ENCODE results near the gene KDF1. TPM values are rescaled to one million over a fixed set of nuclear protein-coding genes. Genes with fewer than 3 reads are reported as not detected.

KDF1 gene
- total and polyA plus RNA-seq, 7 experiments from 2014 or later, result 1.7 to 9.5 (median 2.2) TPM; not detected in 1

- no peak overlapping the region for H3K27ac Mint-ChIP-seq
- DNase-seq (no peak), ATAC-seq (no peak)
- H3K4me1 ChIP-seq (ENCODE audit: control insufficient read depth in 2 of 2, insufficient read depth in 2 of 2, low read length in 2 of 2), result no peaks in the 10 kb centered on the region
- H3K27ac ChIP-seq (ENCODE audit: low read depth, low read length), result no peak overlapping the region
- no peaks in the 10 kb centered on the region for H3K27me3 ChIP-seq (ENCODE audit: control insufficient read depth in 2 of 2, insufficient read depth in 2 of 2, low read length in 2 of 2)
- H3K4me3 ChIP-seq (ENCODE audit: low read length), result no peak overlapping the region
- H3K27me3 Mint-ChIP-seq, result peaks cover 7 to 39% (median 12%) of the 10 kb centered on the region in 5 donors
- no peak overlapping the region for H3K4me3 Mint-ChIP-seq
- peaks cover 0 to 5% (median 0%) of the 10 kb centered on the region in 5 donors for H3K36me3 Mint-ChIP-seq
- no peaks in the 10 kb centered on the region for H3K9me3 ChIP-seq (ENCODE audit: control insufficient read depth in 2 of 3, low read length in 3 of 3)
- CTCF ChIA-PET, result no interaction called here
- H3K4me1 Mint-ChIP-seq, result no peaks in the 10 kb centered on the region
- H3K9me3 Mint-ChIP-seq, result no peaks in the 10 kb centered on the region
- H3K36me3 ChIP-seq (ENCODE audit: control insufficient read depth in 2 of 3, insufficient read depth in 3 of 3, low read length in 3 of 3), result no peaks in the 10 kb centered on the region
- intact Hi-C loops (cut with micrococcal nuclease), result no loop called here
- POLR2A ChIA-PET, result no interaction called here
These were observed 24.0 kb upstream of the KDF1 start for GRCh38 chr1:26984291-26984690.

GRCh38 chr1:26983863-26984262 lies 23.6 kb upstream of the KDF1 start:
- H3K27me3 Mint-ChIP-seq, result peaks cover 11 to 39% (median 12%) of the 10 kb centered on the region in 5 donors
- no peak overlapping the region for H3K4me3 ChIP-seq (ENCODE audit: low read length)
- H3K36me3 Mint-ChIP-seq, result peaks cover 0 to 5% (median 0%) of the 10 kb centered on the region in 5 donors
- no peak overlapping the region for H3K27ac Mint-ChIP-seq
- no peaks in the 10 kb centered on the region for H3K4me1 ChIP-seq (ENCODE audit: control insufficient read depth in 2 of 2, insufficient read depth in 2 of 2, low read length in 2 of 2)
- DNase-seq (no peak), ATAC-seq (no peak)
- CTCF ChIA-PET, result no interaction called here
- intact Hi-C loops (cut with micrococcal nuclease), result no loop called here
- no peaks in the 10 kb centered on the region for H3K27me3 ChIP-seq (ENCODE audit: control insufficient read depth in 2 of 2, insufficient read depth in 2 of 2, low read length in 2 of 2)
- no peaks in the 10 kb centered on the region for H3K36me3 ChIP-seq (ENCODE audit: control insufficient read depth in 2 of 3, insufficient read depth in 3 of 3, low read length in 3 of 3)
- H3K4me3 Mint-ChIP-seq, result no peak overlapping the region
- H3K27ac ChIP-seq (ENCODE audit: low read depth, low read length), result no peak overlapping the region
- H3K4me1 Mint-ChIP-seq, result no peaks in the 10 kb centered on the region
- H3K9me3 Mint-ChIP-seq, result no peaks in the 10 kb centered on the region
- POLR2A ChIA-PET, result no interaction called here
- H3K9me3 ChIP-seq (ENCODE audit: control insufficient read depth in 2 of 3, low read length in 3 of 3), result no peaks in the 10 kb centered on the region

- peaks cover 0 to 2% (median 0%) of the 10 kb centered on the region in 11 donors for H3K9me3 Mint-ChIP-seq
- intact Hi-C loops (cut with micrococcal nuclease), result no loop called here
- DNase-seq (no peak), ATAC-seq (no peak)
- Histone ChIP-seq H3K27me3 (ENCODE audit: control insufficient read depth in 2 of 2, insufficient read depth in 2 of 2, low read length in 2 of 2) (no peaks in the 10 kb centered on the region), H3K4me3 (ENCODE audit: low read length) (no peak overlapping the region), H3K36me3 (ENCODE audit: control insufficient read depth in 2 of 3, insufficient read depth in 3 of 3, low read length in 3 of 3) (no peaks in the 10 kb centered on the region), H3K27ac (ENCODE audit: low read depth, low read length) (no peak overlapping the region), H3K9me3 (ENCODE audit: control insufficient read depth in 2 of 3, low read length in 3 of 3) (no peaks in the 10 kb centered on the region), H3K4me1 (ENCODE audit: control insufficient read depth in 2 of 2, insufficient read depth in 2 of 2, low read length in 2 of 2) (no peaks in the 10 kb centered on the region)
- no peaks in the 10 kb centered on the region for H3K4me1 Mint-ChIP-seq
- POLR2A ChIA-PET, result interaction anchor here (0.7 kb wide), 1 partner anchor 9 kb away, joined by 3 read pairs; no protein-coding TSS in a partner anchor
- H3K27me3 Mint-ChIP-seq, result peaks cover 11 to 30% (median 12%) of the 10 kb centered on the region in 5 donors
- H3K4me3 Mint-ChIP-seq, result no peak overlapping the region
- peaks cover 0 to 5% (median 0%) of the 10 kb centered on the region in 5 donors for H3K36me3 Mint-ChIP-seq
- CTCF ChIA-PET, result no interaction called here
- H3K27ac Mint-ChIP-seq, result no peak overlapping the region
These were observed 21.0 kb upstream of the KDF1 start for GRCh38 chr1:26981146-26981846.

- Histone ChIP-seq H3K9me3 (ENCODE audit: control insufficient read depth in 2 of 3, low read length in 3 of 3) (no peaks in the 10 kb centered on the region), H3K4me1 (ENCODE audit: control insufficient read depth in 2 of 2, insufficient read depth in 2 of 2, low read length in 2 of 2) (no peaks in the 10 kb centered on the region), H3K27ac (ENCODE audit: low read depth, low read length) (no peak overlapping the region), H3K4me3 (ENCODE audit: low read length) (no peak overlapping the region), H3K36me3 (ENCODE audit: control insufficient read depth in 2 of 3, insufficient read depth in 3 of 3, low read length in 3 of 3) (no peaks in the 10 kb centered on the region), H3K27me3 (ENCODE audit: control insufficient read depth in 2 of 2, insufficient read depth in 2 of 2, low read length in 2 of 2) (no peaks in the 10 kb centered on the region)
- DNase-seq (no peak), ATAC-seq (no peak)
- no peaks in the 10 kb centered on the region for H3K4me1 Mint-ChIP-seq
- H3K4me3 Mint-ChIP-seq, result no peak overlapping the region
- peaks cover 0 to 2% (median 0%) of the 10 kb centered on the region in 11 donors for H3K9me3 Mint-ChIP-seq
- CTCF ChIA-PET, result no interaction called here
- peaks cover 6 to 14% (median 12%) of the 10 kb centered on the region in 5 donors for H3K27me3 Mint-ChIP-seq
- peaks cover 0 to 5% (median 0%) of the 10 kb centered on the region in 5 donors for H3K36me3 Mint-ChIP-seq
- H3K27ac Mint-ChIP-seq, result no peak overlapping the region
- intact Hi-C loops (cut with micrococcal nuclease), result no loop called here
- POLR2A ChIA-PET, result no interaction called here
These were observed 18.6 kb upstream of the KDF1 start for GRCh38 chr1:26978901-26979300.

- Mint-ChIP-seq H3K27me3 (peaks cover 6 to 12% (median 8%) of the 10 kb centered on the region in 5 donors), H3K27ac (no peak overlapping the region), H3K9me3 (peaks cover 0 to 2% (median 0%) of the 10 kb centered on the region in 11 donors), H3K4me1 (peaks cover 0 to 5% (median 0%) of the 10 kb centered on the region in 7 donors), H3K36me3 (peaks cover 0 to 5% (median 0%) of the 10 kb centered on the region in 5 donors), H3K4me3 (no peak overlapping the region)
- Histone ChIP-seq H3K4me1 (ENCODE audit: control insufficient read depth in 2 of 2, insufficient read depth in 2 of 2, low read length in 2 of 2) (no peaks in the 10 kb centered on the region), H3K27me3 (ENCODE audit: control insufficient read depth in 2 of 2, insufficient read depth in 2 of 2, low read length in 2 of 2) (no peaks in the 10 kb centered on the region), H3K9me3 (ENCODE audit: control insufficient read depth in 2 of 3, low read length in 3 of 3) (no peaks in the 10 kb centered on the region), H3K4me3 (ENCODE audit: low read length) (no peak overlapping the region), H3K27ac (ENCODE audit: low read depth, low read length) (no peak overlapping the region), H3K36me3 (ENCODE audit: control insufficient read depth in 2 of 3, insufficient read depth in 3 of 3, low read length in 3 of 3) (no peaks in the 10 kb centered on the region)
- intact Hi-C loops (cut with micrococcal nuclease), result no loop called here
- CTCF ChIA-PET, result no interaction called here
- DNase-seq (no peak), ATAC-seq (no peak)
- POLR2A ChIA-PET, result no interaction called here
These were observed 16.6 kb upstream of the KDF1 start for GRCh38 chr1:26976621-26977510.

GRCh38 chr1:26972821-26973220 lies 12.6 kb upstream of the KDF1 start:
- H3K9me3 ChIP-seq (ENCODE audit: control insufficient read depth in 2 of 3, low read length in 3 of 3), result no peaks in the 10 kb centered on the region
- no peak overlapping the region for H3K27ac ChIP-seq (ENCODE audit: low read depth, low read length)
- no peak overlapping the region for H3K27ac Mint-ChIP-seq
- H3K27me3 Mint-ChIP-seq, result peaks cover 5 to 18% (median 8%) of the 10 kb centered on the region in 5 donors
- ChIA-PET POLR2A (no interaction called here), CTCF (interaction anchor here (0.7 to 1.0 kb wide), 2 partner anchors 45 to 404 kb away, joined by 3 to 4 read pairs; no protein-coding TSS in a partner anchor)
- H3K4me1 Mint-ChIP-seq, result peaks cover 0 to 5% (median 0%) of the 10 kb centered on the region in 7 donors
- intact Hi-C loops (cut with micrococcal nuclease), result no loop called here
- no peak overlapping the region for H3K4me3 Mint-ChIP-seq
- H3K4me1 ChIP-seq (ENCODE audit: control insufficient read depth in 2 of 2, insufficient read depth in 2 of 2, low read length in 2 of 2), result no peaks in the 10 kb centered on the region
- DNase-seq, result no peak
- ATAC-seq, result no peak
- no peaks in the 10 kb centered on the region for H3K36me3 Mint-ChIP-seq
- H3K4me3 ChIP-seq (ENCODE audit: low read length), result no peak overlapping the region
- H3K27me3 ChIP-seq (ENCODE audit: control insufficient read depth in 2 of 2, insufficient read depth in 2 of 2, low read length in 2 of 2), result no peaks in the 10 kb centered on the region
- no peaks in the 10 kb centered on the region for H3K36me3 ChIP-seq (ENCODE audit: control insufficient read depth in 2 of 3, insufficient read depth in 3 of 3, low read length in 3 of 3)
- H3K9me3 Mint-ChIP-seq, result peaks cover 0 to 2% (median 0%) of the 10 kb centered on the region in 11 donors
